H9 (cell line): ENCODE results near the gene NT5C3B. TPM values are rescaled to one million over a fixed set of nuclear protein-coding genes. Genes with fewer than 3 reads are reported as not detected.

ENCODE experiments used
- DNase-seq: peaks from one replicate; pipeline ENCODE4 v3.0.0-alpha.2; 2017
- H2AFZ ChIP-seq: one replicate; pipeline ENCODE4 v1.6.1; 2013; ENCODE audit warnings: mild to moderate bottlenecking, low read length, control low read depth, moderate library complexity
- H2AK5ac ChIP-seq: 2 replicates; pipeline ENCODE4 v1.6.1; 2013; ENCODE audit warnings: low read length, control low read depth, mixed read lengths; ENCODE audit not compliant: insufficient read length
- H2BK120ac ChIP-seq: one replicate; pipeline ENCODE4 v1.6.1; 2013; ENCODE audit warnings: low read depth, mild to moderate bottlenecking, low read length, control low read depth, inconsistent platforms; ENCODE audit not compliant: poor library complexity, severe bottlenecking
- H2BK12ac ChIP-seq: 2 replicates; pipeline ENCODE4 v1.6.1; 2013; ENCODE audit warnings: low read length, control low read depth, mixed read lengths, low read depth; ENCODE audit not compliant: insufficient read length
- H2BK15ac ChIP-seq: 2 replicates; pipeline ENCODE4 v1.6.1; 2013; ENCODE audit warnings: low read depth, low read length, control low read depth
- H2BK20ac ChIP-seq: one replicate; pipeline ENCODE4 v1.6.1; 2013; ENCODE audit warnings: low read depth, mild to moderate bottlenecking, low read length, control low read depth, inconsistent platforms; ENCODE audit not compliant: poor library complexity, severe bottlenecking
- H2BK5ac ChIP-seq: 2 replicates; pipeline ENCODE4 v1.6.1; 2013; ENCODE audit warnings: low read length, control low read depth, mixed read lengths; ENCODE audit not compliant: insufficient read length
- H3K14ac ChIP-seq: 2 replicates; pipeline ENCODE4 v1.6.1; 2013; ENCODE audit warnings: low read length, control low read depth; ENCODE audit not compliant: insufficient read depth
- H3K18ac ChIP-seq: 2 replicates; pipeline ENCODE4 v1.6.1; 2013; ENCODE audit warnings: low read depth, mild to moderate bottlenecking, mixed read lengths, low read length, control low read depth; ENCODE audit not compliant: insufficient read length
- H3K23ac ChIP-seq: 2 replicates; pipeline ENCODE4 v1.6.1; 2013; ENCODE audit warnings: low read length, control low read depth, mixed read lengths, low read depth; ENCODE audit not compliant: insufficient read length
- H3K23me2 ChIP-seq: 2 replicates; pipeline ENCODE4 v1.6.1; 2013; ENCODE audit warnings: low read depth, mild to moderate bottlenecking, mixed read lengths, low read length, control low read depth; ENCODE audit not compliant: insufficient read length, poor library complexity, severe bottlenecking
- H3K27ac ChIP-seq: 2 replicates; pipeline ENCODE4 v1.5.1; 2013; ENCODE audit warnings: low read length, control low read depth, mixed read lengths, low read depth; ENCODE audit not compliant: insufficient read length
- H3K27me3 ChIP-seq: 2 replicates; pipeline ENCODE4 v1.6.1; 2013; ENCODE audit warnings: low read length, control low read depth, inconsistent platforms; ENCODE audit not compliant: insufficient read depth
- H3K4ac ChIP-seq: 2 replicates; pipeline ENCODE4 v1.6.1; 2013; ENCODE audit warnings: low read depth, mild to moderate bottlenecking, control low read depth, inconsistent platforms, low read length, moderate library complexity
- H3K4me1 ChIP-seq: 2 replicates; pipeline ENCODE4 v1.6.1; 2013; ENCODE audit warnings: low read length, control low read depth, inconsistent platforms; ENCODE audit not compliant: insufficient read depth
- H3K4me2 ChIP-seq: 2 replicates; pipeline ENCODE4 v1.6.1; 2013; ENCODE audit warnings: low read length, control low read depth, mixed read lengths; ENCODE audit not compliant: insufficient read length, insufficient read depth
- H3K56ac ChIP-seq: 2 replicates; pipeline ENCODE4 v1.6.1; 2013; ENCODE audit warnings: low read depth, mild to moderate bottlenecking, mixed read lengths, low read length, control low read depth; ENCODE audit not compliant: insufficient read length
- H3K79me1 ChIP-seq: 2 replicates; pipeline ENCODE4 v1.6.1; 2013; ENCODE audit warnings: low read depth, mild to moderate bottlenecking, moderate library complexity, low read length, control low read depth, inconsistent platforms; ENCODE audit not compliant: insufficient read depth, poor library complexity, severe bottlenecking
- H3K79me2 ChIP-seq: 2 replicates; pipeline ENCODE4 v1.6.1; 2013; ENCODE audit warnings: low read length, control low read depth, inconsistent platforms; ENCODE audit not compliant: insufficient read depth
- H3K9ac ChIP-seq: 2 replicates; pipeline ENCODE4 v1.6.1; 2013; ENCODE audit warnings: low read length, control low read depth, mixed read lengths; ENCODE audit not compliant: insufficient read length; ENCODE audit errors: extremely low read depth
- H3K9me3 ChIP-seq: one replicate; pipeline ENCODE4 v1.6.1; 2013; ENCODE audit warnings: low read depth, low read length, inconsistent platforms; ENCODE audit not compliant: control insufficient read depth
- H3T11ph ChIP-seq: one replicate; pipeline ENCODE4 v1.6.1; 2013; ENCODE audit warnings: mild to moderate bottlenecking, low read length, control low read depth, inconsistent platforms
- H4K20me1 ChIP-seq: one replicate; pipeline ENCODE4 v1.6.1; 2013; ENCODE audit not compliant: control insufficient read depth, insufficient read length, insufficient read depth
- H4K5ac ChIP-seq: 2 replicates; pipeline ENCODE4 v1.6.1; 2013; ENCODE audit warnings: low read depth, mild to moderate bottlenecking, mixed read lengths, low read length, control low read depth; ENCODE audit not compliant: insufficient read length
- H4K8ac ChIP-seq: replicated peaks from 2 replicates; pipeline ENCODE4 v1.6.1; 2013; ENCODE audit warnings: low read length, control low read depth, mixed read lengths, low read depth; ENCODE audit not compliant: insufficient read length
- H4K91ac ChIP-seq: 2 replicates; pipeline ENCODE4 v1.6.1; 2013; ENCODE audit warnings: low read depth, mild to moderate bottlenecking, moderate library complexity, mixed read lengths, low read length, control low read depth; ENCODE audit not compliant: insufficient read length
- H3K27ac Mint-ChIP-seq, 3 experiments: 2 replicates in 2 of 3; 3 replicates in 1 of 3; pipeline ENCODE4 v1.8.0; 2020 to 2021; ENCODE audit warnings: mixed read lengths in 3 of 3, mild to moderate bottlenecking in 1 of 3, moderate library complexity in 1 of 3
- H3K27me3 Mint-ChIP-seq: 2 replicates; pipeline ENCODE4 v1.8.0; 2021; ENCODE audit warnings: low read depth, mild to moderate bottlenecking, moderate library complexity, mixed read lengths
- H3K36me3 Mint-ChIP-seq, 3 experiments: 2 replicates in 2 of 3; 3 replicates in 1 of 3; pipeline ENCODE4 v1.8.0; 2020 to 2021; ENCODE audit warnings: low read depth in 3 of 3, mixed read lengths in 3 of 3; ENCODE audit not compliant: insufficient read depth in 1 of 3
- H3K4me1 Mint-ChIP-seq, 2 experiments: 2 replicates each; pipeline ENCODE4 v1.8.0; 2020; ENCODE audit warnings: mixed read lengths in 2 of 2
- H3K4me3 Mint-ChIP-seq, 2 experiments: 2 replicates in 1 of 2; 3 replicates in 1 of 2; pipeline ENCODE4 v1.8.0; 2020 to 2021; ENCODE audit warnings: mild to moderate bottlenecking in 2 of 2, mixed read lengths in 2 of 2, moderate library complexity in 1 of 2
- H3K9me3 Mint-ChIP-seq, 2 experiments: 2 replicates in 1 of 2; 3 replicates in 1 of 2; pipeline ENCODE4 v1.8.0; 2020; ENCODE audit warnings: mild to moderate bottlenecking in 2 of 2, mixed read lengths in 2 of 2, moderate library complexity in 1 of 2
- CTCF ChIP-seq: fragments of 200-600 bp; sonication (generic); conservative IDR thresholded peaks from 3 replicates; pipeline ENCODE4 v1.8.0; 2021; ENCODE audit warnings: antibody characterized with exemption, mild to moderate bottlenecking
- WGBS: extraction: QIAGEN DNeasy Blood & Tissue Kit; methylation state at CpG from one replicate; pipeline ENCODE4 v1.1.7; 2013; ENCODE audit warnings: missing lambda C conversion rate, low lambda C conversion rate, mixed read lengths; ENCODE audit not compliant: insufficient read length; ENCODE audit errors: extremely low coverage; 5-methylcytosine and 5-hydroxymethylcytosine counted together
- total RNA-seq: library from RNA; stranded (reverse); gene quantifications from 2 replicates; pipeline ENCODE4 v1.2.1, GENCODE V29; 2021

NT5C3B gene
- total RNA-seq, 1 experiment from 2014 or later, result 76.1 TPM

- no peaks in the 10 kb centered on the region for H3K9me3 Mint-ChIP-seq
These were observed 33.4 kb upstream of the NT5C3B start for GRCh38 chr17:41869426-41869825.

More at GRCh38 chr17:41869426-41869825, 33.4 kb upstream of the NT5C3B start:
- no peaks in the 10 kb centered on the region for H4K20me1 ChIP-seq
- no peak overlapping the region for H3K27ac ChIP-seq
- no peak overlapping the region for H2AK5ac ChIP-seq
- no peaks in the 10 kb centered on the region for H3K9me3 ChIP-seq
- Mint-ChIP-seq H3K4me3 (no peak overlapping the region), H3K27me3 (no peaks in the 10 kb centered on the region), H3K27ac (no peak overlapping the region), H3K4me1 (peaks cover 0 to 3% of the 10 kb centered on the region in 2 experiments; a peak in 2 of 4 replicates), H3K36me3 (peaks cover 58 to 81% (median 75%) of the 10 kb centered on the region in 3 experiments; a peak in 6 of 7 replicates)
- no CpG with 5 or more reads among the region's 9 CpGs for WGBS
- H4K91ac ChIP-seq, result no peak overlapping the region
- H2BK12ac ChIP-seq, result no peak overlapping the region
- H3K27me3 ChIP-seq, result no peaks in the 10 kb centered on the region
- no peaks in the 10 kb centered on the region for H3K4me1 ChIP-seq
- no peak overlapping the region for H2BK20ac ChIP-seq
- no peak overlapping the region for H3T11ph ChIP-seq
- no peak for DNase-seq
- H4K5ac ChIP-seq, result no peak overlapping the region
- H3K18ac ChIP-seq, result no peak overlapping the region
- no peak overlapping the region for H4K8ac ChIP-seq
- H3K79me2 ChIP-seq, result no peaks in the 10 kb centered on the region; the same call in 1 of the 2 replicates
- no peak overlapping the region for H3K14ac ChIP-seq
- H3K23me2 ChIP-seq, result peaks cover 9% of the 10 kb centered on the region
- H3K79me1 ChIP-seq, result no peaks in the 10 kb centered on the region
- no peak overlapping the region for H3K4me2 ChIP-seq
- H2BK120ac ChIP-seq, result no peak overlapping the region
- no peak overlapping the region for H2BK15ac ChIP-seq
- H3K9ac ChIP-seq, result no peak overlapping the region
- no peak overlapping the region for H3K23ac ChIP-seq
- no peak overlapping the region for H3K4ac ChIP-seq
- TF ChIP-seq CTCF, result no peak
- H2AFZ ChIP-seq, result no peak overlapping the region
- no peak overlapping the region for H2BK5ac ChIP-seq
- no peak overlapping the region for H3K56ac ChIP-seq
